Activated CD8-positive, alpha-beta memory T cell treated with anti-CD3 and anti-CD28 coated beads, Interleukin-2, amount 50 U/mL, for 24 hours (primary cell): Measurements from ENCODE around the gene COP1.

Experiments used
- DNase-seq: peaks from one replicate; pipeline ENCODE4 v3.0.0-alpha.2; 2020; ENCODE audit errors: extremely low read depth

The COP1 gene

DNA sequence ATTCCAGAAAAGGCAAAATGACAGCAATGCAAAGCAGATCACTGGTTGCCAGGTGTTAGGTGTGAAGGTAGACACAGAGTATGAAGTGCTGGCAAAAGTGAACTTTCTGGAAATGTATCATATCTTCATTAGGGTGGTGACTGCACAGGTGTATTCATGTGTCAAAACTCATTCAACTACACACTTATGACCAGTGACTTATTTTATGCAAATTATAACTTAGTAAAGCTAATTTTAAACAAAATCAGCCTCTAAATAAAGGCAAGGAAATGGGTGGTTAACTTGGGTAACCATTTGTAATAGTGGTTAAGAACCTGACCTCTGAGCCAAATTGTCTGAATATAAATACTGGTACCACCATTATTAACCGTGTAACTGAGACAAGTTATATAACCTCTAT, 7.4 kb downstream of the COP1 start:
- DNase-seq: no peak

GRCh38 chr1:176198413-176198812, 8.7 kb downstream of the COP1 start:
- DNase-seq: no peak

DNA sequence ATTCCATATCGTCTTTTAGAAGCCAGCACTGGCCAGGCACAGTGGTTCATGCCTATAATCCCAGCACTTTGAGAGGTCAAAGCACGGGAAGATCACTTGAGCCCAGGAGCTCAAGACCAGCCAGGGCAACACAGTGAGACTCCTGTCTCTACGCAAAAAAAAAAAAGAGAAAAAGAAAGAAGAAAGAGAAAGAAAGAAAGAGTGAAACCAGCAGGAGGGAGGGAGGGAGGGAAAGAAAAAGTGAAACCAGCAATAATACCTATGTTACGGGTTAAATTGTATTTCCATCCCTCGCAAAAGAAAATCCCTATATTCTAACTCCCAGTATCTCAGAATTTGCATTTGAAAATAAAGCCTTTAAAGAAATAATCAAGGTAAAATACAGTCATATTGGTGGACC, 10.4 kb downstream of the COP1 start:
- DNase-seq: no peak

GRCh38 chr1:176195547-176195946, 11.5 kb downstream of the COP1 start:
- no peak for DNase-seq

GRCh38 chr1:176193663-176194062, 13.4 kb downstream of the COP1 start:
- no peak for DNase-seq

GRCh38 chr1:176193023-176193422, 14.1 kb downstream of the COP1 start:
- no peak for DNase-seq

GRCh38 chr1:176188604-176189003, 18.5 kb downstream of the COP1 start:
- no peak for DNase-seq

DNA sequence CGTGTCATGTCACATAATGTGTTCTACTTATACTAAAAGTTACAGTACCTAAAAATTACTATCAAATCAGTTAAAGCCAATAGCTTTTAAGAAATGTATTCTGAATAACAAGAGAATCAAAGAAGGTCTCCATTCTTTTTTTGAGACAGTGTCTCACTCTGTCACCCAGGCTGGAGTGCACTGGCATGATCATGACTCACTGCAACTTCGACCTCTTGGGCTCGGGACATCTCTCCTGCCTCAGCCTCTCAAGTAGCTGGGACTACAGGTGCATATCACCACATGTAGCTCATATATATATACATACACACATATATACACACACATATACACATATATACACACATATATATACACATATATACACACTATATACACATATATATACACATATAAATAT, 20.1 kb downstream of the COP1 start:
- DNase-seq: no peak

GRCh38 chr1:176183618-176184017, 23.5 kb downstream of the COP1 start:
- no peak for DNase-seq

- DNase-seq: no peak
Measured at GRCh38 chr1:176178316-176178715, 28.8 kb downstream of the COP1 start.

DNA sequence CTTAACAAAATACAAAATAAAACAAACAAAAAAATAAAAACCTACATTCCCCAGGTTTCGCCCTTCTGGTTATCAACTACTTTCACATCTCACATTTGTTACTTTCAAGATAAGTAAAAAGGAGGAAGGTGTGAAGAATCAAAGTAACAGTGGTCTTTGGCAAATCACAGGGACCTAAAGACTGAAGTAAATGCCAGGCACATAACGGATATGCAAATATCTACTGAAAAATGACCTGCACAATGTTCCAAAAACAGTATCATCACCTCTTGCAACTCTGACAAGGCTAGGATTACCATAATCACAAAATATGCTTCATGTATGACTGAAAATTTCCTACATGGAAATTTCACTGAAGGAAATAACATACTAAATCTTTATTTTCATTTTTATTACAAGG, 29.3 kb downstream of the COP1 start:
- DNase-seq: no peak

DNA sequence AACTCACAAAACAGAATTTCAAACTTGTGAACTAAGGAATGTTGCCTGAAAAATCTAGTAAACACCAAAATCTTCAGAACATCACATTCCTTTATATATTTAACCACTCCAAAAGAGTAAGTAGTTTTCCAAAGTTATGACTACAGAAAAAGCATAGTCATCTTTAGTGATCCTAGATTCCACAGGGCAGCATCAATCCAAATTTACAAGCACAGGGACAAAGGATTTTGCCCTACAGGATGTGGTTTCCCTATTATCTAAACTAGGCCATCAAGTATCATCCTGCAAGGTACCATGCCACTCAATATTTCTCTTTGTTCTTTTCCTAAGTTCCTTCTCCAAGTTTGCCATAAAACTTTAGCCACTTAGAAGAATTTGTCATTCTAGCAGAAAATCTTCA, 33.0 kb downstream of the COP1 start:
- no peak for DNase-seq

DNA sequence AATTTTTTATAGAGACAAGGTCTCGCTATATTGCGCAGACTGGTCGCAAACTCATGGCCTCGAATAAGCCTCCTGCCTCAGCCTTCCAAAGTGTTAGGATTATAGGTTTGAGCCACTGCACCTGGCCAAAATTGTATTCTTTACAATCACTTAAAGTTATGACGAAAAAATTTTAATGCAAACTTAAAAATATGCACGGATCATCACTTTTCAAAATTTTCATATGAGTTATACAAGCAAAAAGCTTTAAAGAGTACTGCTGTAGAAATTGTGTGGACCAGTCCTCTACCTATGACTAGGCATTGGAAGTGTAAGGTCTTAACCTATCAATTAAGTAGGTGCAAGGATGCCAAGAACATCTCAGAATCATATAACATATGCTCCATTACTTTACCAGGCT, 34.9 kb downstream of the COP1 start:
- no peak for DNase-seq

GRCh38 chr1:176167210-176167609, 39.9 kb downstream of the COP1 start:
- DNase-seq: no peak

- no peak for DNase-seq
Measured at GRCh38 chr1:176165573-176165972, 41.5 kb downstream of the COP1 start.

DNA sequence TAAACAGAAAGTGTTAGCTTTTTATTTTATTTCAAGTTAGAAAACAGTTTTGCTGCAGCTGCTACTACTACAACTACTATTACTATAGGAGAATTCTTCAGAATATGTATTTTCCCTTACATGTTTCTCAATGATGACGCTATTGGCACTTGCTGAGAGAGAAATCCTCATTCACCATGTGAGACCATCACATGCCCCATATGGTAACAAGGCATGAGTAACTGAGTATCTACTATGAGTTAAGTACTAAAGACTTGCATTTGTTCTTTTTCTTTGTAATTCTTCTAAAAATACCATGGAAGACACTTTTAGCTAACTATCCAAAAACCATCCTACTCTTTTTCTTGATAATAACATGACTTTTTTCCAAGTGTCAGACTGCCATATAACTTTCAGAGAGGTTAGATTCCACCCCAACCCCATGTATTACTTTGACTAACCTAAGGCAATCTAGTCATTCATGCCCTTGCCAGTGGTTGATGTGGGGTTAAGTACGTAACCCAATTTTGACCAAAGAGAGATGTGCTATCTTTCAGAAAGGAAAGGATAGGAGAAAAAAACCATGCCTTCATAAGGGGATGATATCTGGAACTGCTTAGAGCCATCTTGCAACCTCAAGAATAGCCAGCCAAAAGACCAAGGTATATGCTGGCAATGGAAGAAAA, 42.9 kb downstream of the COP1 start:
- no peak for DNase-seq

DNA sequence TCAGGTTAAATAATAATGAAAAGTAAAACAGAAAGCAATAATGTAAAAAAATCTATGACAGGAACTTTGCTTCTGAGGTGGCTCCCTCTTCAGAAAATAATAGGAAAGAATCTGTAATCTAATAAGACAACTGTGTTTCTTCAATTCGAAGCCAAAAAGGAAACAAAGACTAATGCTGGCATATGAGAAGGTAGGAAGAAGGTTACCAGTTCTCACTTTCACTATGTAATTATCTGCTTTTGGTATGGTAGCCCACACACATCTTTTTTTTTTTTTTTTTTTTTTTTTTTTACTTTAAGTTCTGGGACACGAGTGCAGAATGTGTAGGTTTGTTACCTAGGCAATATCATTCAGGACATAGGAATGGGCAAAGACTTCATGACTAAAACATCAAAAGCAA, 47.1 kb downstream of the COP1 start:
- no peak for DNase-seq

DNA sequence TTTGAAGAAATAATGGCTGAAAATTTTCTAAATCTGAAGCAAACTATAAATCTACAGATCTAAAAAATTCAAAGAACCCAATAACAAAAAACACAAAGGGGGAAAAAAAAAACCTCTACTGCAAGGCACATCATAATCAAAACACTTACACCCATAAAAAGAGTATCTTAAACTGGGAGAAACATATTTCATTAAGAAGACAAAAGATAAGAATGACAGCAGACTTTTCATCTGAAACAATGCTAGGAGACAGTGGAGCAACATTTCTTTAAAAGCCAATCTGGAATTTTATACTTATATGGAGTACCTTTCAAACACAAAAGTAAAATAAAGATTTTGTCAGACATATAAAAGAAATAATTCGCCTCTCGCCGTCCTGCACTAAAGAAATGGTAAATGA, 49.1 kb downstream of the COP1 start:
- no peak for DNase-seq

DNA sequence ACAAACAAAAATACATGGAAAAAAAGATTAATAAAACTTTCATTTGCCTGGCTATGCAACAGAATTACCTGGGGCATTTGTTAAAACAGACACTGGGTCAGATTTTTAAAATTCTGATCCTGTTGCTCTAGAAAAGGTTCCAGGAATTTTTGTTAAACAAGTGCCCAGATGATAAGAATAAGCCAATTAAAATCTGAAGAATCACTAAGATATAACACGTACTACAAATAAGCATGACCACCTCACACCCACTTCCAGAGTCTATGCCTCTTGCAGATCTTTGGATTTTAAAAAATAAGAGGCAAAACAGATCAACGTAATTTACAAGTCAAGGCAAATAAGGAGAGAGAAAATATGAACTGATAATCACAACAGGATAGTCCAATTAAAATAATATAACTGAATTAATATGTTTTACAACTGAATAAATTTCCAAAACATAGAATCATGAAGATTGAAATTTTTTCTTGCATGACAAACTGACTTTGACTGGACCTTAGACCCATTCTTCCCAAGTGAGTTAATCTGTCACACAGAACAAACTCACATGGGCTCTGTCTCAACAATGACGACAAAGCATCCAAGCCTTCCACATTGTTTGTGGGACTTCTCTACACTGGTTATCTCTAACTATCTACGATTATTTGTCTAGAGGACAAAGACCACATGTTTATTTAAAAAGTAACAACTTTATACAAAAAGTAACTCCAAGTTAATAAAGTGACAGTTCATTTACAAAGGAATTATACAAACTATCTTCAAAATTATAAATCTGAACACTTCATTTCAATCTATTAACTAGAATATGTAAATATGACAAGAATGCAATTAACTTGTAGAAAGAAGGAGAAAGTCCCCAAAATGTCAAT, 56.9 kb downstream of the COP1 start:
- DNase-seq: no peak

- DNase-seq: no peak
Measured at GRCh38 chr1:176144526-176144925, 62.6 kb downstream of the COP1 start.

DNA sequence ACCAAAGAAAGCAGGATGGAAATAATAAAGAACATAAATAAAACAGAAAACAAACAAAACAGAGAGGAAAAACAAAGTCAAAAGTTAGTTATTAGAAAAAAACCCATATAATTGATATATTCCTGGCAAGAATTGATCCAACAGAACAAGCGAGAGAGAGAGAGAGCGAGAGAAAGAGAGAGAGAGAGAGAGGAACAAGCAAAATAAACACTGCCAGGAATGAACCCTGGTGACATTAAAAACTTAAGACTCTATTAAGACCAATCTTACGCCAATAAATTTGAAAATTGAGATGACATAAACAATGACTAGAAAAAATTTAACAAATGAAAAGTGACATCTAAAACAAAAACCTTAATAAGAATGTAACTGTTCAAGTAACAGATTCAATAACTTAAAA, 64.1 kb downstream of the COP1 start:
- DNase-seq: no peak

DNA sequence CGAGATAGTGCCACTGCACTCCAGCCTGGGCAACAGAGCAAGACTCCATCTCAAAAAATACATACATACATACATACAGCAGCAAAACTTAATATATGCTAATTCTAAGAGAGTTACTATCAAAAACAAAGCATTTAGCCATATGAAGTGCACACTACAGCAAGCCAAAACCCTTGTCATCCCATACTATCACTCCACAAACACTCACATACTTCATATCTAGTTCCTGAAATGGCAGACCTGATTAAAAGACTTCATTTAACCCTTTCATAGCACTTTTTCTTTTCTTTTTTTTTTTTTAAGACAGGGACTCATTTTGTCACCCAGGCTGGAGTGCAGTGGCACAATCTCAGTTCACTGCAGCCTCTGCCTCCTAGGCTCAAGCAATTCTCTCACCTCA, 65.6 kb downstream of the COP1 start:
- DNase-seq: no peak

DNA sequence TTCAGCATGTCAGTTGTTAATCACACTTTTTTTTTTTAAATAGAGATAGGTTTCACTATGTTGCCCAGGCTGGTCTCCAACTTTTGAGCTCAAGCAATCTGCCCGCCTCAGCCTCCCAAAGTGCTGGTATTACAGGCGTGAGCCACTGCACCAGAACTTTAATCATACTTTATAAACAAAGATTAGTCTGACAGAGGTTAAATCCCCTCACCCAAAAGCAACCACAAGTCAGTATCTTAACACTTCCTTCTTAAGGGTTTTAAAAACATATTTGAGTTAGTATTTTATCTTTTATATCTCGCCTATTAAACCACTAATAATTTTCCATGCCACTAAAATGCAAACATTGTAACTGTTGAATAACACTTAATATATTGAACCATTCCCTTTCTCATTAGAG, 70.2 kb downstream of the COP1 start:
- no peak for DNase-seq

- no peak for DNase-seq
Measured at GRCh38 chr1:176134666-176135065, 72.4 kb downstream of the COP1 start.
